HepG2 (cell line): ENCODE results near the gene CSNK1E. TPM values are rescaled to one million over a fixed set of nuclear protein-coding genes. Genes with fewer than 3 reads are reported as not detected.

Experiments
- AKNA ChIP-seq: sonication (generic); formaldehyde crosslinking; IDR thresholded peaks from 2 replicates; pipeline ENCODE4 v1.4.0; 2020; ENCODE audit warnings: missing genetic modification reagents, borderline replicate concordance
- ARHGAP35 ChIP-seq: sonication (generic); formaldehyde crosslinking; IDR thresholded peaks from 2 replicates; pipeline ENCODE4 v1.9.0; 2022; ENCODE audit warnings: mild to moderate bottlenecking, inconsistent platforms, moderate library complexity, missing genetic modification reagents, borderline replicate concordance
- ARID4A ChIP-seq: sonication (generic); formaldehyde crosslinking; IDR thresholded peaks from 2 replicates; pipeline ENCODE4 v1.5.0; 2020; ENCODE audit warnings: mild to moderate bottlenecking, missing genetic modification reagents, borderline replicate concordance
- ISL2 ChIP-seq: sonication (generic); formaldehyde crosslinking; IDR thresholded peaks from 2 replicates; pipeline ENCODE4 v1.5.0; 2020; ENCODE audit warnings: missing genetic modification reagents
- MAFF ChIP-seq: IDR thresholded peaks from 2 replicates; pipeline ENCODE4 v1.6.1; 2011; ENCODE audit warnings: low read depth, low read length, improper control_type of control experiment
- RFXAP ChIP-seq: sonication (generic); formaldehyde crosslinking; IDR thresholded peaks from 2 replicates; pipeline ENCODE4 v1.4.0; 2020; ENCODE audit warnings: missing genetic modification reagents, borderline replicate concordance
- TP53 ChIP-seq: sonication (generic); formaldehyde crosslinking; conservative IDR thresholded peaks from 2 replicates; pipeline ENCODE4 v1.4.0; 2020; ENCODE audit warnings: missing genetic modification reagents
- ZNF235 ChIP-seq: sonication (generic); formaldehyde crosslinking; IDR thresholded peaks from 2 replicates; pipeline ENCODE4 v1.8.1; 2023; ENCODE audit warnings: mild to moderate bottlenecking, missing genetic modification reagents, borderline replicate concordance
- ZNF263 ChIP-seq: sonication (generic); formaldehyde crosslinking; IDR thresholded peaks from 2 replicates; pipeline ENCODE4 v1.4.0; 2020; ENCODE audit warnings: missing genetic modification reagents
- ZNF432 ChIP-seq: sonication (generic); formaldehyde crosslinking; IDR thresholded peaks from 2 replicates; pipeline ENCODE4 v1.5.0; 2020; ENCODE audit warnings: missing genetic modification reagents, mild to moderate bottlenecking, borderline replicate concordance
- ZNF567 ChIP-seq: sonication (generic); formaldehyde crosslinking; IDR thresholded peaks from 2 replicates; pipeline ENCODE4 v1.8.1; 2023; ENCODE audit warnings: mild to moderate bottlenecking, missing genetic modification reagents, borderline replicate concordance
- ZNF772 ChIP-seq: sonication (generic); formaldehyde crosslinking; IDR thresholded peaks from 2 replicates; pipeline ENCODE4 v1.5.0; 2020; ENCODE audit warnings: mild to moderate bottlenecking, missing genetic modification reagents
- ZNF775 ChIP-seq: sonication (generic); formaldehyde crosslinking; IDR thresholded peaks from 2 replicates; pipeline ENCODE4 v1.4.0; 2020; ENCODE audit warnings: missing genetic modification reagents, mild to moderate bottlenecking, moderate library complexity, borderline replicate concordance
- polyA plus RNA-seq, 8 experiments: library from polyadenylated mRNA; depleted of rRNA in 3 of 8; stranded (reverse) in 7 of 8; unstranded in 1 of 8; fragments of >200 nt; fragmentation: Illumina TruSeq in 4 of 8; extraction: Trizol in 4 of 8; gene quantifications; 2 replicates each; pipeline versions ENCODE4 v1.2.1 to v1.2.3, GENCODE V29; 2011 to 2016; ENCODE audit warnings: low read depth in 4 of 8, missing spikeins in 1 of 8, mixed read lengths in 1 of 8; ENCODE audit not compliant: insufficient read depth in 1 of 8
- total RNA-seq, 5 experiments: library from RNA; depleted of rRNA; stranded (reverse); fragments of >200 nt; fragmentation: Illumina TruSeq; extraction: Trizol; gene quantifications; 2 replicates each; pipeline ENCODE4 v1.2.3, GENCODE V29; 2016; ENCODE audit warnings: low read depth in 1 of 5
- TF ChIP-seq, protein P1 (sequence below): IDR thresholded peaks from 2 replicates; pipeline ENCODE4 v1.6.1; 2012; ENCODE audit warnings: inconsistent platforms
- TF ChIP-seq, protein P2 (sequence below): sonication (generic); formaldehyde crosslinking; IDR thresholded peaks from 2 replicates; pipeline ENCODE4 v1.4.0; 2020; ENCODE audit warnings: mild to moderate bottlenecking, low read depth, missing genetic modification reagents
- TF ChIP-seq, protein P3 (sequence below): sonication (generic); formaldehyde crosslinking; IDR thresholded peaks from 2 replicates; pipeline ENCODE4 v1.8.1; 2023; ENCODE audit warnings: mild to moderate bottlenecking, missing genetic modification reagents, borderline replicate concordance

The CSNK1E gene
- total and polyA plus RNA-seq, 2 of the 13 experiments (the other 11 are each of a cell fraction or from before 2014, with no cell fraction given) = 34.7 to 129 TPM

- TF ChIP-seq AKNA (CRISPR knock-in tag) (no peak), ZNF772 (CRISPR knock-in tag) (no peak), ZNF263 (CRISPR knock-in tag) (no peak), ARHGAP35 (CRISPR knock-in tag) (no peak), ZNF235 (CRISPR knock-in tag) (no peak), ZNF432 (no peak), ARID4A (CRISPR knock-in tag) (peak; percentile 0; the same call in 1 of the 2 replicates), RFXAP (no peak), ZNF775 (no peak), TP53 (no peak), MAFF (no peak), ISL2 (0 out of 2 replicates have a peak, but pooled peaks have one; percentile 9), ZNF567 (CRISPR knock-in tag) (no peak)
- TF ChIP-seq, protein P1, sequence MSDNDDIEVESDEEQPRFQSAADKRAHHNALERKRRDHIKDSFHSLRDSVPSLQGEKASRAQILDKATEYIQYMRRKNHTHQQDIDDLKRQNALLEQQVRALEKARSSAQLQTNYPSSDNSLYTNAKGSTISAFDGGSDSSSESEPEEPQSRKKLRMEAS = peak; percentile 1; the same call in 1 of the 2 replicates
- TF ChIP-seq, protein P2, sequence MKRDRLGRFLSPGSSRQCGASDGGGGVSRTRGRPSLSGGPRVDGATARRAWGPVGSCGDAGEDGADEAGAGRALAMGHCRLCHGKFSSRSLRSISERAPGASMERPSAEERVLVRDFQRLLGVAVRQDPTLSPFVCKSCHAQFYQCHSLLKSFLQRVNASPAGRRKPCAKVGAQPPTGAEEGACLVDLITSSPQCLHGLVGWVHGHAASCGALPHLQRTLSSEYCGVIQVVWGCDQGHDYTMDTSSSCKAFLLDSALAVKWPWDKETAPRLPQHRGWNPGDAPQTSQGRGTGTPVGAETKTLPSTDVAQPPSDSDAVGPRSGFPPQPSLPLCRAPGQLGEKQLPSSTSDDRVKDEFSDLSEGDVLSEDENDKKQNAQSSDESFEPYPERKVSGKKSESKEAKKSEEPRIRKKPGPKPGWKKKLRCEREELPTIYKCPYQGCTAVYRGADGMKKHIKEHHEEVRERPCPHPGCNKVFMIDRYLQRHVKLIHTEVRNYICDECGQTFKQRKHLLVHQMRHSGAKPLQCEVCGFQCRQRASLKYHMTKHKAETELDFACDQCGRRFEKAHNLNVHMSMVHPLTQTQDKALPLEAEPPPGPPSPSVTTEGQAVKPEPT (CRISPR knock-in tag) = 0 out of 2 replicates have a peak, but pooled peaks have one; percentile 7
- TF ChIP-seq, protein P3, sequence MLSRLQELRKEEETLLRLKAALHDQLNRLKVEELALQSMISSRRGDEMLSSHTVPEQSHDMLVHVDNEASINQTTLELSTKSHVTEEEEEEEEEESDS (CRISPR knock-in tag) = no peak
These were observed 44.0 kb downstream of the CSNK1E start (continued) for GRCh38 chr22:38273135-38273826.
